HCT116 (cell line): ENCODE measurements around the gene G3BP1. TPM values are rescaled to one million over a fixed set of nuclear protein-coding genes. Genes with fewer than 3 reads are reported as not detected.

Source experiments
- ATAC-seq: fragments of 200-7000 bp; cut with Tn5 transposase; 2 replicates; pipeline ENCODE4 v1.9.1; 2020; ENCODE audit warnings: mild to moderate bottlenecking, moderate library complexity
- BruUV-seq: library from RNA; stranded (reverse); fragments of 400-500 nt; replicated peaks from 2 replicates; lab custom pipeline; 2021; lab: Mats Ljungman, UMichigan
- CTCF ChIA-PET: fragments of 300-600 bp; sonication (Branson Sonifier 250); formaldehyde crosslinking; loops from one replicate; lab custom pipeline; 2021; ENCODE audit warnings: antibody characterized with exemption; lab: Charles Lee
- POLR2A ChIA-PET: fragments of 300-600, 350-600 bp; sonication (Branson Sonifier 250); formaldehyde crosslinking; loops from one replicate; lab custom pipeline; 2021; ENCODE audit warnings: antibody characterized with exemption; lab: Charles Lee
- RAD21 ChIA-PET, 2 experiments: fragments of 300-600 bp; sonication (Branson Sonifier 250); formaldehyde crosslinking; loops; one replicate each; lab custom pipeline; 2023; ENCODE audit warnings: low total read pairs in 2 of 2; ENCODE audit not compliant: uncharacterized antibody in 2 of 2, unreplicated experiment in 2 of 2, low non-redundant PET in 1 of 2; lab: Charles Lee
- DNase-seq: peaks from one replicate; pipeline ENCODE4 v3.0.0-alpha.2; 2010; ENCODE audit warnings: low read depth, low spot score
- H2AFZ ChIP-seq: fragments of 200-600 bp; shearing (Covaris generic), sonication (generic); 2 replicates; pipeline ENCODE4 v1.6.1; 2017; ENCODE audit warnings: low read depth, mixed run types, mixed read lengths, antibody characterized with exemption, low read length; ENCODE audit not compliant: poor library complexity, severe bottlenecking
- H3K27ac ChIP-seq: 2 replicates; pipeline ENCODE4 v1.5.1; 2012; ENCODE audit warnings: low read depth, low read length
- H3K27me3 ChIP-seq: fragments of 200-600 bp; sonication (generic); 2 replicates; pipeline ENCODE4 v1.6.1; 2016; ENCODE audit warnings: mixed run types, low read length, mixed read lengths; ENCODE audit not compliant: insufficient read depth
- H3K36me3 ChIP-seq, 2 experiments: fragments of 200-500 bp in 1 of 2; fragments of 200-600 bp in 1 of 2; sonication (Bioruptor generic) in 1 of 2; sonication (generic) in 1 of 2; 2 replicates each; pipeline versions ENCODE4 v1.5.1 to v1.6.1; 2014 to 2016; ENCODE audit warnings: low read length in 2 of 2, inconsistent platforms in 1 of 2, mixed read lengths in 1 of 2, mixed run types in 1 of 2; ENCODE audit not compliant: insufficient read depth in 2 of 2, control insufficient read depth in 1 of 2
- H3K4me1 ChIP-seq, 2 experiments: fragments of 200-600 bp in 1 of 2; sonication (generic) in 1 of 2; 2 replicates each; pipeline versions ENCODE4 v1.5.1 to v1.6.1; 2012 to 2017; ENCODE audit warnings: low read length in 2 of 2, inconsistent platforms in 1 of 2, mild to moderate bottlenecking in 1 of 2, mixed read lengths in 1 of 2, mixed run types in 1 of 2, moderate library complexity in 1 of 2; ENCODE audit not compliant: insufficient read depth in 2 of 2, control insufficient read depth in 1 of 2
- H3K4me2 ChIP-seq: fragments of 200-600 bp; sonication (generic); 2 replicates; pipeline ENCODE4 v1.6.1; 2017; ENCODE audit warnings: mixed run types, low read length, mixed read lengths
- H3K4me3 ChIP-seq, 2 experiments: fragments of 200-600 bp in 1 of 2; sonication (generic) in 1 of 2; replicated peaks in 1 of 2; 2 replicates each; pipeline ENCODE4 v1.5.1; 2011 to 2016; ENCODE audit warnings: low read length in 2 of 2, control low read depth in 1 of 2, low read depth in 1 of 2, mild to moderate bottlenecking in 1 of 2, mixed read lengths in 1 of 2, mixed run types in 1 of 2
- H3K79me2 ChIP-seq: fragments of 200-600 bp; sonication (generic); 2 replicates; pipeline ENCODE4 v1.6.1; 2017; ENCODE audit warnings: mild to moderate bottlenecking, mixed run types, low read length, moderate library complexity, mixed read lengths; ENCODE audit not compliant: insufficient read depth
- H3K9ac ChIP-seq: fragments of 200-600 bp; sonication (generic); 2 replicates; pipeline ENCODE4 v1.6.1; 2016; ENCODE audit warnings: low read length, mixed read lengths
- H3K9me2 ChIP-seq: fragments of 200-600 bp; sonication (generic), shearing (Covaris generic); 2 replicates; pipeline ENCODE4 v1.6.1; 2017; ENCODE audit warnings: mixed run types, mild to moderate bottlenecking, moderate library complexity; ENCODE audit not compliant: insufficient read depth
- H3K9me3 ChIP-seq, 2 experiments: fragments of 200-500 bp in 1 of 2; fragments of 200-600 bp in 1 of 2; sonication (Bioruptor generic) in 1 of 2; sonication (generic) in 1 of 2; 2 replicates each; pipeline ENCODE4 v1.6.1; 2014 to 2017; ENCODE audit warnings: low read length in 2 of 2, mixed read lengths in 2 of 2, inconsistent platforms in 1 of 2, low read depth in 1 of 2, mild to moderate bottlenecking in 1 of 2, mixed run types in 1 of 2, moderate library complexity in 1 of 2; ENCODE audit not compliant: control insufficient read depth in 1 of 2, insufficient read depth in 1 of 2
- H4K20me1 ChIP-seq: fragments of 200-600 bp; sonication (generic), shearing (Covaris generic); 2 replicates; pipeline ENCODE4 v1.6.1; 2017; ENCODE audit warnings: mixed run types, mild to moderate bottlenecking, moderate library complexity; ENCODE audit not compliant: insufficient read depth
- ELF1 ChIP-seq: IDR thresholded peaks from 2 replicates; pipeline ENCODE4 v1.6.1; 2012; ENCODE audit warnings: low read depth, borderline replicate concordance
- EZH2 ChIP-seq: fragments of 200-600 bp; sonication (generic); IDR thresholded peaks from 2 replicates; pipeline ENCODE4 v1.6.1; 2017; ENCODE audit warnings: antibody characterized with exemption, mixed run types
- EZH2phosphoT487 ChIP-seq: fragments of 200-600 bp; IDR thresholded peaks from 2 replicates; pipeline ENCODE4 v1.6.1; 2018; ENCODE audit warnings: antibody characterized with exemption, borderline replicate concordance
- FOSL1 ChIP-seq: IDR thresholded peaks from 2 replicates; pipeline ENCODE4 v1.6.1; 2012; ENCODE audit warnings: low read depth
- JUND ChIP-seq: IDR thresholded peaks from 2 replicates; pipeline ENCODE4 v1.6.1; 2012
- MAX ChIP-seq: IDR thresholded peaks from 2 replicates; pipeline ENCODE4 v1.6.1; 2012
- POLR2A ChIP-seq: IDR thresholded peaks from 2 replicates; pipeline ENCODE4 v1.7.0; 2011; ENCODE audit warnings: borderline replicate concordance; ENCODE audit not compliant: insufficient read depth, insufficient read length; ENCODE audit errors: extremely low read depth
- RAD21 ChIP-seq: IDR thresholded peaks from 2 replicates; pipeline ENCODE4 v1.6.1; 2012; ENCODE audit warnings: low read depth, mild to moderate bottlenecking
- SIN3A ChIP-seq: IDR thresholded peaks from 2 replicates; pipeline ENCODE4 v1.6.1; 2012; ENCODE audit warnings: low read depth
- SRF ChIP-seq: IDR thresholded peaks from 2 replicates; pipeline ENCODE4 v1.6.1; 2012; ENCODE audit warnings: low read depth
- TCF7L2 ChIP-seq: IDR thresholded peaks from 2 replicates; pipeline ENCODE4 v1.7.0; 2011; ENCODE audit warnings: borderline replicate concordance, inconsistent platforms; ENCODE audit not compliant: insufficient read depth, insufficient read length; ENCODE audit errors: extremely low read depth
- YY1 ChIP-seq: IDR thresholded peaks from 2 replicates; pipeline ENCODE4 v1.6.1; 2011; ENCODE audit warnings: low read length, low read depth, moderate library complexity, mild to moderate bottlenecking; ENCODE audit not compliant: insufficient replicate concordance; ENCODE audit errors: extremely low read depth
- ZBTB33 ChIP-seq: IDR thresholded peaks from 2 replicates; pipeline ENCODE4 v1.6.1; 2011; ENCODE audit warnings: mild to moderate bottlenecking, low read length, moderate library complexity; ENCODE audit not compliant: insufficient replicate concordance; ENCODE audit errors: extremely low read depth
- ZFX ChIP-seq: fragments of 450-650 bp; IDR thresholded peaks from 2 replicates; pipeline ENCODE4 v1.6.1; 2017
- ZNF274 ChIP-seq: fragments of 200-500 bp; sonication (Bioruptor generic); IDR thresholded peaks from 2 replicates; pipeline ENCODE4 v1.6.1; 2014; ENCODE audit warnings: mild to moderate bottlenecking, low read depth, low read length, inconsistent platforms
- intact Hi-C: fragments of 100-400 bp; cut with micrococcal nuclease; formaldehyde crosslinking; loops from 2 replicates; pipeline ENCODE4 v1.10.0; 2022
- total RNA-seq: library from RNA; stranded (reverse); gene quantifications from one replicate; pipeline ENCODE4 v1.2.1, GENCODE V29; 2021; ENCODE audit not compliant: unreplicated experiment
- TF ChIP-seq, protein P1 (sequence below), 3 experiments: fragments of 200-600 bp in 1 of 3; sonication (generic) in 1 of 3; IDR thresholded peaks in 2 of 3; conservative IDR thresholded peaks in 1 of 3; 2 replicates each; pipeline ENCODE4 v1.5.1; 2012 to 2017; ENCODE audit warnings: low read depth in 2 of 3, low read length in 2 of 3, antibody characterized with exemption in 1 of 3, borderline replicate concordance in 1 of 3, control low read depth in 1 of 3, mild to moderate bottlenecking in 1 of 3, mixed read lengths in 1 of 3, mixed run types in 1 of 3, moderate library complexity in 1 of 3; ENCODE audit not compliant: insufficient read depth in 1 of 3

Gene G3BP1
- total RNA-seq, 1 experiment from 2014 or later: 296 TPM

GRCh38 chr5:151846765-151847164 is 75.0 kb downstream of the G3BP1 start:
- H4K20me1 ChIP-seq: no peaks in the 10 kb centered on the region
- POLR2A ChIA-PET: no interaction called here
- H3K27ac ChIP-seq: no peak overlapping the region
- no peak for ATAC-seq
- intact Hi-C loops: no loop called here
- no peak for DNase-seq
- RAD21 ChIA-PET: no interaction called here
- TF ChIP-seq, protein P1, sequence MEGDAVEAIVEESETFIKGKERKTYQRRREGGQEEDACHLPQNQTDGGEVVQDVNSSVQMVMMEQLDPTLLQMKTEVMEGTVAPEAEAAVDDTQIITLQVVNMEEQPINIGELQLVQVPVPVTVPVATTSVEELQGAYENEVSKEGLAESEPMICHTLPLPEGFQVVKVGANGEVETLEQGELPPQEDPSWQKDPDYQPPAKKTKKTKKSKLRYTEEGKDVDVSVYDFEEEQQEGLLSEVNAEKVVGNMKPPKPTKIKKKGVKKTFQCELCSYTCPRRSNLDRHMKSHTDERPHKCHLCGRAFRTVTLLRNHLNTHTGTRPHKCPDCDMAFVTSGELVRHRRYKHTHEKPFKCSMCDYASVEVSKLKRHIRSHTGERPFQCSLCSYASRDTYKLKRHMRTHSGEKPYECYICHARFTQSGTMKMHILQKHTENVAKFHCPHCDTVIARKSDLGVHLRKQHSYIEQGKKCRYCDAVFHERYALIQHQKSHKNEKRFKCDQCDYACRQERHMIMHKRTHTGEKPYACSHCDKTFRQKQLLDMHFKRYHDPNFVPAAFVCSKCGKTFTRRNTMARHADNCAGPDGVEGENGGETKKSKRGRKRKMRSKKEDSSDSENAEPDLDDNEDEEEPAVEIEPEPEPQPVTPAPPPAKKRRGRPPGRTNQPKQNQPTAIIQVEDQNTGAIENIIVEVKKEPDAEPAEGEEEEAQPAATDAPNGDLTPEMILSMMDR (IDR thresholded peaks at IDR 0.05 in 2 of 3, conservative IDR thresholded peaks at IDR 0.05 in 1 of 3; ENCODE audit: borderline replicate concordance in 1 of 3, insufficient read depth in 1 of 3, low read depth in 2 of 3, low read length in 2 of 3): no peak
- TF ChIP-seq SRF (no peak), ZBTB33 (no peak), MAX (no peak), ELF1 (no peak), ZFX (no peak), YY1 (no peak), JUND (no peak), SIN3A (no peak), EZH2phosphoT487 (no peak), TCF7L2 (no peak), RAD21 (no peak), POLR2A (no peak), FOSL1 (no peak), EZH2 (no peak), ZNF274 (no peak)
- no peaks in the 10 kb centered on the region for H3K36me3 ChIP-seq
- CTCF ChIA-PET: no interaction called here
- no peak overlapping the region for H3K4me3 ChIP-seq
- no peak overlapping the region for H2AFZ ChIP-seq
- H3K27me3 ChIP-seq: no peaks in the 10 kb centered on the region
- H3K79me2 ChIP-seq: no peaks in the 10 kb centered on the region
- no peaks in the 10 kb centered on the region for H3K9me2 ChIP-seq
- no peaks in the 10 kb centered on the region for H3K9me3 ChIP-seq
- no peak overlapping the region for H3K4me2 ChIP-seq
- H3K9ac ChIP-seq: no peak overlapping the region
- H3K4me1 ChIP-seq: no peaks in the 10 kb centered on the region
- no TSS peak for BruUV-seq
